HS-5 (cell line): ENCODE measurements around the gene LMO1.

Experiments
- DNase-seq: peaks from one replicate; pipeline ENCODE4 v3.0.0-alpha.2; 2012; ENCODE audit warnings: low read depth

Gene LMO1

DNA sequence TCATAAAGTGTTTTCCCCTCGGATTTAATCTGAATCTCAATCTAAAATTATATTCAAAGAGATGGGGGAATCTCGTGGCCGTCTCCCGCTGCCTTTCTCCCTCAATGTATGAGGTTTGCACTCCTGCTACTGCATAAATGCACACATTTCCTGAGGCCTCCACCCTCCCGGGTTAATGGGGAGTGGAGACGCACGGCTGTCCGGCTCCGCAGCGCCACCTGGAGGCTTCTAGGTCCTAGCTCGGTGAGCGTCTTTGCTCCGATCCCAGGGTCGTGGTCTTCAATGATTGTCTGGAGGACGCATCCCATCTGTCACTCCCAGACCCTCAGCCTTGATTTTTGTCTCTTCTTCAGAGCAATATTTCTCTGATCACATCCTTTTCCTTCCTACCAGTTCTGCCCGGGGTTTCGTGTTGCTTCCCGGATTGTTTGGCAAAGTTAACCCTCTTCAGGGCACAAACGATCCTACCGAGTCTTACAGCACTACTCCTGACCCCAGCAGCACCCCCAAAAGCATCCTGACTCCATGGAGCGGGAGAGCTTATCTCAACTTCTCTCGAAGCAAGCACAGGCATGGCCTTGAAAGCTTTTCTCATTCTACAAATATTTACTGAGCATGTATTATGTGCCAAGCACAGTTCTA is at the start of gene LMO1:
TSS of gene LMO1 (minus strand) at position 110 of the 642 bp plus-strand sequence. CDS start 516 bp downstream, outside the sequence.
- DNase-seq = peak; percentile 50

DNA sequence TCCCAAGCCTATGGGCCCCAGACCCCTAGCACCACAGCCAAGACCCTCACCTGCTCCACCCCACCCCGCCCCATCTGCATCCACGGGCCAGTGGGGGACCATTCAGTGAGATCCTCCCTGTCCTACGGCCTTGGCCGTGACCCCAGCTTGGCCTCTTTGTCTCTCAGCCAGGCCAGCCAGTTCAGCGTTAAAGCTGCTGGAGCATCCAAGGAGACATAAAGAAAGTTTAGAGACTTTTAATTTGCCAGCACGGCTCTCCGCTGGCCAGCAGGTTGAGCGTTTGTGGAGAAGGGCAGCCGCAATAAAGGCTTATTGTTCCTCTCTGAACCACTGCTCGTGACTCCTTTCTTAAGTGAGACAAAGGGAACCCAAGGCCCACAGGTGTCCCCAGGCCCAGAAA is 49.3 kb upstream of the LMO1 start:
- no peak for DNase-seq

DNA sequence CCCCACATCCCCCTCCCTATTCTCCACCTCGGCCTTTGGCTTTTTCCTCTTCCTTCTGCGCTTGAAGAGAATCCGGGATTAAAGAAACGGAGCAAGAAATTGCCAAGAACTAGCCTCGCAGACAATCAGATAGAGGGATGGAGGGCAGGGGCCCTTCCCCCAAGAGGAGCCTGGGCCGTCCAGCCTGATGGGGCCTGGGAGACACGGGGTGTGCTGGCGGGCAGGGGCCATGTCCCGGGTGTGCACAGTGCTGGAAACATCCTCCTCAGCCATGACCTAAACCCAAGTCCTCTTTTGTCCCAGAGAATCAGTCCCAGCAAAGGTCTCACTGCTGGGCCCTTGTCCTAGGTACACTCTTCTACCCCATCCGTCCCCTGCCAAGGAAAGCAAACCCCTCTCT is 47.7 kb upstream of the LMO1 start:
- no peak for DNase-seq

DNA sequence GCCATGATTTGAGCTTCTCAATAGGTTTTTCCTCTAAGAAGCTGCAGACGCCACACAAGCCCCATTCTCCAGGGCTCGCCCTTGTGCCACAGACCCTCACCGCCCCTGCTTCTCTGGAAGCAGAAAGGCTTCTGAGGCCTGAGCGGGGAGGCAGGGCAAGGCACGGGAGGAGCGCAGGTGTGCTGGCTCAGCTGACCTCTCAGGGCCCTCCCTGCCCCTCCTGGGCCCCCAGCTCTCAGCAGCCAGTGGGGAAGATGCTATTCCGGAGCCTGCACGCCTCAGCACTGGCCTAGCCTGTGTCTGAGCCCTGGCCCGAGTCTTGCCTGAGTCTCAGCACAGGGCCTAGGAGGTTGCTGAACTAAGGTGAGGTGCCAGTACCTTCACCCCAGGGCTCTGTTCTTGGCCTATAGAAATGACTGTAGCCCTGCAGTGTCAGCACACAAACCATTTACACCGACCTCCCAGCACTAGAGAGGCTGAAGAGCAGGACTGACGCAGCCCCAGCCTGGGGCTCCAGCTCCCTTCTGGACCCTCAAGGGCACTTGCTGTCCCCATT is 47.1 kb upstream of the LMO1 start:
- DNase-seq = no peak

- no peak for DNase-seq
Observed at GRCh38 chr11:8309862-8310261, 46.2 kb upstream of the LMO1 start.

DNA sequence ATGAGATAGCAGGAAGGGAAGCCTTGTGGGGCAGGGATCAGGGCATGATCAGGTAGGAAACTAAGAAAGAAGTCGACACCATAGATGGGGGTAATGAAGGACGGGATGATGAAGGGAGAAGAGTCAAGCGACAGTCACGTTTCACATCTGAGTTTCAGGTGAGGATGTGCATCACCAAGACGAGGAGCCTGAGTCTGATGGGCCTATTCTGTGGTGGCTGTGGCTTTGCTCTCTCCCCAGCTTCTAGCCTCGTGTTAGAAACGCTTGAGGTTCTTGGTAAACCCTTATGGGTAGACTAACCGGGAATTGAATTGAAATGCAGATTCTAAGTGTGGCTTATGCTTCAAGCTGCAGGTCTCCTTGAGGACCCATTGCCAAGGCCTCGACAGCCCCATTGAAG is 45.6 kb upstream of the LMO1 start:
- DNase-seq = no peak

DNA sequence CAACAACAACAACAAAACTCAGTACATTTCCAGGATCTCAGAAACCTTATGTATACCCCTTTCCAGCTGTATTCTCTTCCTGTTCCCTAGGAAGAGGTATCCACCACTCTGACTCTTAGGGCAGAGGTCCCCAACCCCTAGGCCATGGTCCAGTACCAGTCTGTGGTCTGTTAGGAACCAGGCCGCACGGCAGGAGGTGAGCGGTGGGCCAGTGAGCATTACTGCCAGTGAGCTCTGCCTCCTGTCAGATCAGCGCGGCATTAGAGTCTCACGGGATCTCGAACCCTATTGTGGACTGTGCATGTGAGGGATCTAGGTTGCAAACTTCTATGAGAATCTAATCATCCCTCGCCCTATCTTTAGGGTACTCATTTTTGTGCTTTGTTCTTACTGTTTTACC is 43.9 kb upstream of the LMO1 start:
- no peak for DNase-seq

GRCh38 chr11:8301622-8302021 is 37.9 kb upstream of the LMO1 start:
- DNase-seq = no peak

GRCh38 chr11:8298801-8299786 is 35.4 kb upstream of the LMO1 start:
- DNase-seq = no peak

DNA sequence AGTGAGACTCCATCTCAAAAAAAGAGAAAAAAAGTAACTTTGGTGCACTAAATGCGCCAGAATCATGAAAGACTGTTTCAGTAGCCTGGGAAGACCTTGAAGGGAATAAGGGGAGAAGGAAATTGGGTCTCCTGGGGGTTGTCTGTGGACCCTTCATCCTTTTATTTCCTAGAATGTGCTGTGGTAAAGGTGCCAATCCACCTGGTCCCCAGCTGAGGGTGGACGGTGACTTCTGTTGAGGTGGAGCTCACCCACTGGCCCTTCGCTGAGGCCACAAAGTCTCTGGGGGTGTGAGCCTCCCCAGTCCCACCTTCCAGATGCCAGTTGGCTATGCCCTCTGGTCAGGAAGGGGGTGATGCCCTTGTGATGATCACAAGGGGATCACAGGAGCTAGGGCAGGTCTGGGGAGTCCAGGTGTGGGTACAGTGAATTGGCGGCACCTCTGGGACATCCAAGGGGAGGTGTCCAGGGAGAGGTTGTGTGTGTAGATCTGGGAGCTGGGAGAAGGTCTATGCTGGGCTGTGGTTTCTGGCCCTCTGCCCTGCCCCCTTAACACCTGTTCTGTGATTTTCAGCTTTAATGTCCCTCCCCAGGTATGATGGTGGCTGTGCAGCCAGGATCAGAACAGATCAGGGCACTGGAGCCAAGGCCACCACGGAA is 34.2 kb upstream of the LMO1 start:
- DNase-seq = no peak

GRCh38 chr11:8296872-8297271 is 33.2 kb upstream of the LMO1 start:
- DNase-seq = no peak

DNA sequence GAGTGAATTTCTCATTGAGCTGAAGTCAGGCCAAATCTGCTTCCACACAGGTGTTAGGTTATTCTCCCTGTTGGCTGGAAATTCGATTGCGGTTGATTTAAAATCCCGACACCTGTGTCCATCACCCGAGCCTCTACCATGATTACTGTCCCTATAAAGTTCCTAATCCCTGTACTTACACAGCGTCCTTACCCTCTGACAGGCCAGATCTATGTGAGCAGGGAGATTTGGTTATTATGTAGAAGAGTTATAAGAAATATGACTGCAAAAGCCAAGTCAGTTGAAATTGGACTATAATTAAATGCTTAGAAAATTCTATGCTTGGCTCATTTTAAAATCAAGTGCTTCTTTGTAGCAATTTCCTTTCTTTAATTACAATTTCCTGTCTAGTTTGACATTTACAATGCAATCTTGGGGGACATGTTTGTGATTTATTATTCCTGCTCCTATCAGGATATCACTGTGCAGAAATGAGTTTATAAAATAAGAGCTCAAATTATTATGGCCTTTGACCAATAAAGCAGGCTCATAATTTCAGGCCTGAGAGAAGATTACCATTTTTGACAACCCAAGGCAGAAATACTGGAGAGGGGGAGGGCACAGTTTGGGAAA is 32.5 kb upstream of the LMO1 start:
- DNase-seq = no peak

DNA sequence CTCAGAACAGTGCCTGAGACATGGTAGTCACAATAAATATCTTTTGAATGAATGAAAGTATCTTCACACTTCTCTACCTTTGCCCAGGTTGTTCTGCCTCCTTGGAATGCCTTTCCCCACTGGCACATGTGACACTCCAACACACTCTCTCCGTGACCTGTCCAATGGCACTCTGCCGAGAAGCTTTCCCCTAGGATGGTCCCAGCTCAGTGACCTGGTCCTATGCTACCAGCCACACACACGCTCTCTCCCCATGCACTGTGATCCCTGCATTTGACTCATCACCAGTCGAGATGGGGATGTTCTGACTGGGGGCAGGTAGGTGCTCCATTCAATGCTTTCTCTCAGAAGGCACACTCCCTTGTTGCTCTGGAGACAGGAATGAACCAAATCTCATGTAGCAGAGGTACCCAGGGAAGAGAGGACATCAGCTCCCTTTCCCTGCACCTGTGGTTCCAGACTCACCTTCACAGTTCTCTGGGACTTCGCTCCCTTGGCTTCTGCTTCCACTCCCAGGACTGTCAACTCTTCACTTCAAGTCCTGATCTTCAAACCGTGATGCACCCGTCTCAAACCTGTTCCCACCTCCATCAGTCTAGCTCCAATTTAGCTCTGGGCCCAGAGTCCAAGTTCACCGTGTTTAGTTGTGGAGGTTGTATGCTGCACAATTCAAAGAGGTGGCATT is 30.7 kb upstream of the LMO1 start:
- DNase-seq = no peak

DNA sequence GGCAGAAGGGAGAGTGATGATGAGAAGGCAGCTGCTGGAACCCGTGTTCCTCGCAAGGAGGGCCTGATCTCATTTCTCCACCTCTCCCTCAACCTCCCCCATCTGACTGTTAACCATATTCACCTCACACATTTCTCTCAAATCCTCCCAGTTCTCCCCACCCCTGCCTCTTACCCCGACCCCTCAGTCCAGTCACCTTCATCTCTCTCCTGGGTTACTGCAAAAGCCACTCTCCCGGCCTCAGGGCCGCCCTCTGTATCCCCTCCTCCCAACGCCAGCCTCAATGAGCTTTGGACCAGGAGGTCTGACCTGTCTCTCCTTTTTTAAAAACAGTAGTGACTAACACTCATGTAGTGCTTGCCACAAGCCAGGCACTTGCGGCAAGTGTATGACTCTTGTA is 29.5 kb upstream of the LMO1 start:
- no peak for DNase-seq

GRCh38 chr11:8292351-8292750 is 28.7 kb upstream of the LMO1 start:
- DNase-seq = no peak

- no peak for DNase-seq
Observed at GRCh38 chr11:8291421-8292350, 28.0 kb upstream of the LMO1 start.

GRCh38 chr11:8290081-8290810 is 26.6 kb upstream of the LMO1 start:
- no peak for DNase-seq

GRCh38 chr11:8289492-8289918 is 25.8 kb upstream of the LMO1 start:
- DNase-seq = no peak

DNA sequence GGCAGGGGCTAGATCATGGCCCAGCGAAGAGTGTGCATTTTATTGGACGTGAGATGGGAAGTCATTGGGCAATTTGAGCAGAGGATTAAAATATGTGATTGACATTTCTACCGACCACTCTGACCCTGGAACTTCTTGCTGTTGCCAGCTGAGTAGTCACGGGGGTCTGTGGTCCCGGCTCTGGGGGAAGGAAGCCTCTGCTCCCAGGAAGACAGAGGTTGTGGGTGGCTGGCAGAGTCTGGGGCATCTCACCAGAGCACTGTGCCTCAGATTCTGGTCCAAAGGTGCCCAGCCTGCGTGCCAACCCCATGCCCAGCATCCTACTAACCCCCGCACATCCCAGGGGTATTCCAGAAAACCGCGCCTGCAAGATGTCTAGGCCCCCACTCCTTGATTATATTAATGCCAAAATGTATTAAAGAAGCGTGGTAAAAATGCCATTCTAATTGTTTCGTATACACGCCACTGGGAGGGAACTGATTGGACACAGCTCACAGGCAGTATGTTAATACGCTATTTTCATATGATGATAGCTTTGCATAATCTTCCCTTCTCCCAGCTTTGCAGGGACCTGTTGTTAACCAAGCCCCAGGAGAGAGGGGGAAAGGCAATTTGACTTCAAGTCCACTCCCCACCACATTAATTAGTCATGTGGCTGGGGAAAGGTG is 25.3 kb upstream of the LMO1 start:
- no peak for DNase-seq
